GM12874 (cell line): ENCODE measurements around the gene RMI2.

Source experiments
- TF ChIP-seq, protein P1 (sequence below): IDR thresholded peaks from 2 replicates; pipeline ENCODE4 v1.5.1; 2011; ENCODE audit warnings: low read depth, mild to moderate bottlenecking, control low read depth, low read length, moderate library complexity; ENCODE audit not compliant: insufficient read depth

Gene RMI2

DNA sequence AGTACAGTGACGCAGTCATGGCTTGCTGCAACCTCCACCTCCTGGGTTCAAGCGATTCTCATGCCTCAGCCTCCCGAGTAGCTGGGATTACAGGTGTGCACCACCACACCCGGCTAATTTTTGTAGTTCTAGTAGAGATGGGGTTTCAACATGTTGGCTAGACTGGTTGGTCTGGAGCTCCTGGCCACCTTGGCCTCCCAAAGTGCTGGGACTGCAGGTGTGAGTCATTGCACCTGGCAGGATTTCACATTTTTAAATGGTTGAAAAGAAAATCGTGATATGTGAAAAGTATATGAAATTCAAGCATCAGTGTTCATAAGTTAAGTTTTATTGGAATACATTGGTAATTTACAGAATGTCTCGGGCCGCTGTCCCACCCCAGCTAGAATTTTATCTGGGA, 2.6 kb downstream of the RMI2 start:
- TF ChIP-seq, protein P1, sequence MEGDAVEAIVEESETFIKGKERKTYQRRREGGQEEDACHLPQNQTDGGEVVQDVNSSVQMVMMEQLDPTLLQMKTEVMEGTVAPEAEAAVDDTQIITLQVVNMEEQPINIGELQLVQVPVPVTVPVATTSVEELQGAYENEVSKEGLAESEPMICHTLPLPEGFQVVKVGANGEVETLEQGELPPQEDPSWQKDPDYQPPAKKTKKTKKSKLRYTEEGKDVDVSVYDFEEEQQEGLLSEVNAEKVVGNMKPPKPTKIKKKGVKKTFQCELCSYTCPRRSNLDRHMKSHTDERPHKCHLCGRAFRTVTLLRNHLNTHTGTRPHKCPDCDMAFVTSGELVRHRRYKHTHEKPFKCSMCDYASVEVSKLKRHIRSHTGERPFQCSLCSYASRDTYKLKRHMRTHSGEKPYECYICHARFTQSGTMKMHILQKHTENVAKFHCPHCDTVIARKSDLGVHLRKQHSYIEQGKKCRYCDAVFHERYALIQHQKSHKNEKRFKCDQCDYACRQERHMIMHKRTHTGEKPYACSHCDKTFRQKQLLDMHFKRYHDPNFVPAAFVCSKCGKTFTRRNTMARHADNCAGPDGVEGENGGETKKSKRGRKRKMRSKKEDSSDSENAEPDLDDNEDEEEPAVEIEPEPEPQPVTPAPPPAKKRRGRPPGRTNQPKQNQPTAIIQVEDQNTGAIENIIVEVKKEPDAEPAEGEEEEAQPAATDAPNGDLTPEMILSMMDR: no peak

DNA sequence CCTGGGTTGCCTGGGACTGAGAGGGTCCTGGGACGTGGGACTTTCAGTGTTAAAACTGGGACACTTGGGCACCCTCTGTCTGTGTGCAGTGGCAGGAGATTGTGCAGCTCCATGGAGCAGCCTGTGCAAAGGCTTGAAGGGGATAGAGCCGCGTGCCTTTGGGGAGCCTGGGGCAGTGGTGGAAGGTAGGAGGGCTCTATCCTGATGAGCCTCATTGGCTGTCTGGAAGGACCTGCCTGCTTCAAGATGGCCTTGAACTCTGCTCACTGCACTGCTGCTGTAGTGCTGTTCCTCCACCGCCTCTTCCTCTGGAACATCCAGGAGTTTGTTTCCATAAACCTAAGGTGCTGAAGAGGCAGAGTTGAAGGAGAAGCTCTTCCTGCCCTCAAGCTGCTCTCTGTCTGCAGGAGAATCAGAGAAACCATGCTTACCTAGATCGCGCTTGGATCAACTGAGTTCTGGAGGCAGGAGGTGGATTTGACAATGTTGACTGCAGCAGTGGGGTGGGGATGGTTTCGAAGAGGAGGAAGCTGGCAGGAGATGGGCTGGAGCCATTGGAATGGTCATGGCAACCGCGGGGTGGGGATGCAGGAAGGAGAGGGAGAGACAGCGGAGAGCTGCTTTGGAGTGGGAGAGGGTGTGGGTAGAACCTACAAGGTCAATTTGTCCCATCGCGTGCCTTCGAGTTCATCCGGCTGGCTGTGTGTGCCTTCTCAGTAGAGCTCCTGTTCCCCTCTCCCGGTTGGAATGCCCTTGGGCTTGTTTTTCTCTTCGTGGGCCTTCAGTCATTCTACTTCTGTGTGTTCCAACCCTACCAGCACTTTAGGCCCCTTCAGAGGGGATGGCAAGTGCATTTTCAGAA, 3.7 kb downstream of the RMI2 start:
- TF ChIP-seq, protein P1: no peak

DNA sequence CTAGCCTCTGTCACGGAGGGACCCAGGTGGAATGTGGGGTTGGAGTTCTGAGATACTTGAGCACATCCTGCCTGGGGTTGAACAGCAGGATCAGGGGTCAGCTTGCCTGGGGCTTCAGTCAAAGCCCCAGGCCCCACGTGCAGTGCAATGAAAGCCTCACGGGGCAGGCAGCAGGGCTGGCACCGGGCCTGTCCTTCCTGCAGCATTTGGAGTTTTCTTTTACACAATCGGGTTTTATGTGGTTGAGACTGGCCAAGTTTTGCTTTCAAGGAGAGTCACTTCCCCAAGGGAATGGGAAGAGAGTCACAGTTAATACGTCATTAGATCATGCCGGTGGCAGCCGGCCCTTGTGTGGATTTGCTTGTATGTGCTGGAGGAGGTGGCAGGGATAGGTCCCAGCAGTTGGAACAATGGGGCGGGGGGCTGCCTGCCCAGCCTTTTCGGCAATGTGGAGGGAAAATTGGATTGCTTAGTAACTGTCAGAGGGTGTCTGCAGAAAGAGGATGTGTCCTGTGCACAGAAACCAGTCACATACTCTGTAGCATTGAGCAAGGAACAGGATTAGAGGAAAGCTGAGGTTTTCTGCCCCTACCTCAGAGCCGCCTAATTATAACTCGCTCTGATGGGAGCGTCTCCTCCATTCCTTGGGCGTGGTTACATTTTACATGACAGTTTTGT, 4.5 kb downstream of the RMI2 start:
- TF ChIP-seq, protein P1: no peak

DNA sequence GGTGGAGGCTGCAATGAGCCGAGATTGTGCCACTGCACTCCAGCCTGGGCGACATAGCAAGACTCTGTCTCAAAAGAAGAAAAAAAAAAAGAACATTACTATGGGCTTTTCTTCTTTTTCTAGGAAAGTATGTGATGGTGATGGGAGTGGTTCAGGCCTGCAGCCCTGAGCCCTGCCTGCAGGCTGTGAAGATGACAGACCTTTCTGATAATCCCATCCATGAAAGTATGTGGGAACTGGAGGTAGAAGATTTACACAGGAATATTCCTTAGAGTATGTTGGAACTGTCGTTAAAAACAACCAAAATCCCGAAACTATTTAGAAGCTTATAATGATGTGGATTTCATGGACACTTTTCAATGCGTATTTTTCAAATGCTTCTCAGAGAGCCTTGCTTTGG, 5.3 kb downstream of the RMI2 start:
- TF ChIP-seq, protein P1: no peak

DNA sequence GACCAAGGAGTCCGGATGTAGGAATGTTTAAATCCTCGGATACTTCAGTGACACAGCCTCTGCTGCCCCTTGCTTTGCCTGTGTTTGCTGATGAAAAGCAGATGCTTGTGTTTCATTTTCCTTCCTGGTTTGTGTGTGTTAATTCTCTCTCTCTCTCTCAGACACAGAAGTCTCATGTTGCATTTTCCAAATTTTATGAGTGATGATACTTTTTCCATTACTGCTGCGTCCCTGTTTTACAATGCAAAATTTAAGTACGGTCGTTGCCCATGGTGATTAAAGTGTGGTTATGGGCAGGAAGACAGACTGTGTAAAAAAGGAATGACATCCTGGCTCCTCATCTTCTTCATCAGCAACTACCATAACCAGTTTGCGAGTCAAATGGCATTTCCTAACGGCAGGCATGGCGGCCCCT, 5.7 kb downstream of the RMI2 start:
- TF ChIP-seq, protein P1: no peak

DNA sequence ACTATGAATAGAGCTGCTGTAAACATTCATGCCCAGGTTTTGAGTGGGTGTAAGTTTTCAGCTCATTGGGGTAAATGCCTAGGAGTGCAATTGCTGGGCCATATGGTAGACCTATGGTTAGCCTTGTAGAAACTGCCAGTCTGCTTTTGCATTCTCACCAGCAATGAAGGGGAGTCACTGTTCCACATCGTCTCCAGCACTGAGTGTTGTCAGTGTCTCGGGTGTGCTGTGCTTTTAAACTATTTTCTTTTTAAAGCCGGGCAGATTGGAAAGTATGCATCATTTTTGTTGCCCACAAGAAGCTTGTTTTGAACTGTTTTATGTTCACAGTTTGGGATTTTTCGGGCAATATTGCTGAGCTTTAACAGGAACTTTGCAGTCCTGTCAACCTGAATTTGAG, 7.9 kb downstream of the RMI2 start:
- TF ChIP-seq, protein P1: no peak

DNA sequence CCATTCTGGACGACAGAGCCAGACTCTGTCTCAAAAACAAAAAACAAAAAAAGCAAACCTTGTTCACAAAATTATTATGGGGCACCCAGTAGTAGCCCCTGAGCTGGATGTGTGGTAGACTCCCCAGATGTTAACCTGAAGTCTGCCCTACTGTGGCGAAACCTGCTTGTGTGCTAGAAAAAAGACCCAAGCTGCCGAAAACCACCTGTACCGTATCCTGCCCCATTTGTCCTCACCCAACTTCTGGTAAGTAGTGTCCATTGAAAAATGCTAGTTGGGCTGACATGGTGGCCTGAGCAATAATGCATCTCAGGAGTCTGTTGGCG, 9.1 kb downstream of the RMI2 start:
- TF ChIP-seq, protein P1: no peak
